Activated CD4-positive, CD25-positive, alpha-beta regulatory T cell (primary cell): ENCODE measurements around the gene CDCA4.
"Not testable (repeated sequence)": the region's sequence is repeated elsewhere in the genome, so short reads cannot be mapped to it uniquely, and the experiment has no call there.

ENCODE experiments used
- DNase-seq, 4 experiments: peaks; one replicate each; lab custom pipeline; 2025; lab: John Stamatoyannopoulos, UW

The CDCA4 gene

GRCh38 chr14:105033412-105033900, 12.6 kb upstream of the CDCA4 start:
- DNase-seq, result not testable (repeated sequence)

- DNase-seq, result not testable (repeated sequence)
Measured at GRCh38 chr14:105032451-105032901, 11.6 kb upstream of the CDCA4 start.

- DNase-seq, result no peak
Measured at GRCh38 chr14:105030836-105031396, 10.0 kb upstream of the CDCA4 start.

GRCh38 chr14:105030194-105030593, 9.3 kb upstream of the CDCA4 start:
- no peak for DNase-seq

GRCh38 chr14:105029402-105029801, 8.5 kb upstream of the CDCA4 start:
- DNase-seq, result no peak

- no peak for DNase-seq
Measured at GRCh38 chr14:105028251-105028927, 7.5 kb upstream of the CDCA4 start.

GRCh38 chr14:105027718-105028117, 6.8 kb upstream of the CDCA4 start:
- not testable (repeated sequence) for DNase-seq

GRCh38 chr14:105026802-105027563, 6.1 kb upstream of the CDCA4 start:
- DNase-seq, result no peak

- DNase-seq, result no peak
Measured at GRCh38 chr14:105026033-105026785, 5.3 kb upstream of the CDCA4 start.

- no peak for DNase-seq
Measured at GRCh38 chr14:105025429-105025828, 4.5 kb upstream of the CDCA4 start.

- DNase-seq, result no peak
Measured at GRCh38 chr14:105023791-105024480, 3.1 kb upstream of the CDCA4 start.

- no peak for DNase-seq
Measured at GRCh38 chr14:105023144-105023543, 2.3 kb upstream of the CDCA4 start.

GRCh38 chr14:105022276-105022670, 1.4 kb upstream of the CDCA4 start:
- DNase-seq, result no peak

GRCh38 chr14:105021656-105022275, 883 bp upstream of the CDCA4 start:
- DNase-seq, result peak in 1 of 4 experiments; percentile 11

- peak; percentile 19 to 51 (median 32) for DNase-seq
Measured at GRCh38 chr14:105019861-105020814, 745 bp downstream of the CDCA4 start.

GRCh38 chr14:105018414-105018813, 2.5 kb downstream of the CDCA4 start:
- DNase-seq, result no peak

GRCh38 chr14:105015905-105016304, 5.0 kb downstream of the CDCA4 start:
- no peak for DNase-seq

- DNase-seq, result no peak
Measured at GRCh38 chr14:105015242-105015641, 5.6 kb downstream of the CDCA4 start.

- no peak for DNase-seq
Measured at GRCh38 chr14:105014631-105015030, 6.3 kb downstream of the CDCA4 start.

GRCh38 chr14:105014032-105014431, 6.9 kb downstream of the CDCA4 start:
- no peak for DNase-seq
